Measurements from ENCODE around the gene TFB1M.

DNA sequence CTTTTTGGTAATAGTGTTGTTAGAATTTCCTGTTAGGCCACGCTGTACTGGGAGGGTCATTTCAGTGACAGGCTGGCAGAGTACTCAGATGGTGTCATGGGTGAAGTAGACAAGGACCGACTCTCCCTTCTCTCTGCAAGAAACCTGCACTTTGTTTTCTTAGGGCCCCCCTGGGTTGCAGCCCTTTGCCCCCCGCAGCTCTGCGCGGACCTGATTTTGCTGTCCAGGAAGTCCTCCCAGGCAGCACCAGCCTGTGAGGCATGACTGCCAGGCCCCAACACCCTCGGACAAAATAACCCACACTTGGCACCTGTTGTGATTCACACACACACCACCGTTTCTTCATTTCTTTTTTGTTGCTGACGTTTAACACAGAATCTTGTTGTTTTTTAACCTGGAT, 72.3 kb downstream of the TFB1M start:
- TF ChIP-seq POLR2AphosphoS5 (IDR thresholded peaks at IDR 0.05; ENCODE audit: low read depth, low read length) = no peak
- no peak for TF ChIP-seq TAF1 (IDR thresholded peaks at IDR 0.05; ENCODE audit: borderline replicate concordance, insufficient read depth, low read length)
- TF ChIP-seq, protein P1, sequence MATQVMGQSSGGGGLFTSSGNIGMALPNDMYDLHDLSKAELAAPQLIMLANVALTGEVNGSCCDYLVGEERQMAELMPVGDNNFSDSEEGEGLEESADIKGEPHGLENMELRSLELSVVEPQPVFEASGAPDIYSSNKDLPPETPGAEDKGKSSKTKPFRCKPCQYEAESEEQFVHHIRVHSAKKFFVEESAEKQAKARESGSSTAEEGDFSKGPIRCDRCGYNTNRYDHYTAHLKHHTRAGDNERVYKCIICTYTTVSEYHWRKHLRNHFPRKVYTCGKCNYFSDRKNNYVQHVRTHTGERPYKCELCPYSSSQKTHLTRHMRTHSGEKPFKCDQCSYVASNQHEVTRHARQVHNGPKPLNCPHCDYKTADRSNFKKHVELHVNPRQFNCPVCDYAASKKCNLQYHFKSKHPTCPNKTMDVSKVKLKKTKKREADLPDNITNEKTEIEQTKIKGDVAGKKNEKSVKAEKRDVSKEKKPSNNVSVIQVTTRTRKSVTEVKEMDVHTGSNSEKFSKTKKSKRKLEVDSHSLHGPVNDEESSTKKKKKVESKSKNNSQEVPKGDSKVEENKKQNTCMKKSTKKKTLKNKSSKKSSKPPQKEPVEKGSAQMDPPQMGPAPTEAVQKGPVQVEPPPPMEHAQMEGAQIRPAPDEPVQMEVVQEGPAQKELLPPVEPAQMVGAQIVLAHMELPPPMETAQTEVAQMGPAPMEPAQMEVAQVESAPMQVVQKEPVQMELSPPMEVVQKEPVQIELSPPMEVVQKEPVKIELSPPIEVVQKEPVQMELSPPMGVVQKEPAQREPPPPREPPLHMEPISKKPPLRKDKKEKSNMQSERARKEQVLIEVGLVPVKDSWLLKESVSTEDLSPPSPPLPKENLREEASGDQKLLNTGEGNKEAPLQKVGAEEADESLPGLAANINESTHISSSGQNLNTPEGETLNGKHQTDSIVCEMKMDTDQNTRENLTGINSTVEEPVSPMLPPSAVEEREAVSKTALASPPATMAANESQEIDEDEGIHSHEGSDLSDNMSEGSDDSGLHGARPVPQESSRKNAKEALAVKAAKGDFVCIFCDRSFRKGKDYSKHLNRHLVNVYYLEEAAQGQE (IDR thresholded peaks at IDR 0.05; ENCODE audit: insufficient read depth in 1 of 2, low read depth in 2 of 2, low read length in 2 of 2) = no peak
